H4 (cell line): Measurements from ENCODE around the gene TUNAR. TPM values are rescaled to one million over a fixed set of nuclear protein-coding genes. Genes with fewer than 3 reads are reported as not detected.

ENCODE experiments used
- total RNA-seq: library from RNA; depleted of rRNA; stranded (reverse); fragments of >200 nt; shearing (Covaris generic); gene quantifications from 2 replicates; pipeline ENCODE4 v1.2.3, GENCODE V29; 2014; rRNA removed

Gene TUNAR
- total RNA-seq, 1 experiment from 2014 or later, result not detected

Other genes starting within 250 kb of the TUNAR start
- not detected in 2 replicates for gene TCL1B, start 190.4 kb upstream of the TUNAR start, total RNA-seq
- not detected in 2 replicates for gene TCL1A, start 162.7 kb upstream of the TUNAR start, total RNA-seq
- gene C14orf132, start 162.5 kb downstream of the TUNAR start, total RNA-seq, result 7.4 and 9.4 TPM in 2 replicates